ENCODE measurements around the gene POLH.
"Not testable (repeated sequence)": the region's sequence is repeated elsewhere in the genome, so short reads cannot be mapped to it uniquely, and the experiment has no call there.

The POLH gene

GRCh38 chr6:43578748-43579147 lies 2.8 kb downstream of the POLH start:
- DNase-seq = no peak
- Mint-ChIP-seq H3K27ac (peak overlapping the region in 1 of 2 donors; percentile 84), H3K4me3 (no peak overlapping the region), H3K36me3 (ENCODE audit: insufficient read depth) (peaks cover 25% of the 10 kb centered on the region), H3K9me3 (no peaks in the 10 kb centered on the region), H3K27me3 (no peaks in the 10 kb centered on the region), H3K4me1 (ENCODE audit: low read depth in 2 of 2) (peaks cover 30 to 32% of the 10 kb centered on the region in 2 donors)
- no peak for ATAC-seq (replicated peaks)

GRCh38 chr6:43579171-43579570 lies 3.2 kb downstream of the POLH start:
- H3K9me3 Mint-ChIP-seq = no peaks in the 10 kb centered on the region
- ATAC-seq (replicated peaks) (no peak), DNase-seq (no peak)
- peaks cover 31 to 34% of the 10 kb centered on the region in 2 donors for H3K4me1 Mint-ChIP-seq (ENCODE audit: low read depth in 2 of 2)
- peak overlapping the region in 1 of 2 donors; percentile 84 for H3K27ac Mint-ChIP-seq
- H3K4me3 Mint-ChIP-seq = no peak overlapping the region
- peaks cover 29% of the 10 kb centered on the region for H3K36me3 Mint-ChIP-seq (ENCODE audit: insufficient read depth)
- no peaks in the 10 kb centered on the region for H3K27me3 Mint-ChIP-seq

DNA sequence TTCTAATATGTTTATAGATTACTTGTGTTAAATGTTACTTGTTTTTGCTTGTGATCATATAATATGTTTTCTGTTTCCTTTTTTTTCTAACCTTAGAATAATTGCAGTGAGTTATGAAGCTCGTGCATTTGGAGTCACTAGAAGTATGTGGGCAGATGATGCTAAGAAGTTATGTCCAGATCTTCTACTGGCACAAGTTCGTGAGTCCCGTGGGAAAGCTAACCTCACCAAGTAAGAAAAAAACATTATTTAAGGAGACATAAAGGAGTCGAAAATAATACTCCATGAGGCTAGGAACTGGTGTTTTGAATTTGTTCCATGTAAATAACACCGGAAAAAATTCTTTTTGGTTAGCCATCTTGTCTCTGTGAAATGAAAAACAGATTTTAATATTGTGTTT lies 6.9 kb downstream of the POLH start:
- Mint-ChIP-seq H3K4me1 (ENCODE audit: low read depth in 2 of 2) (peaks cover 23 to 26% of the 10 kb centered on the region in 2 donors), H3K27me3 (no peaks in the 10 kb centered on the region), H3K4me3 (no peak overlapping the region), H3K9me3 (no peaks in the 10 kb centered on the region), H3K27ac (peak overlapping the region in 1 of 2 donors; percentile 26), H3K36me3 (ENCODE audit: insufficient read depth) (peaks cover 25% of the 10 kb centered on the region)
- DNase-seq = no peak
- no peak for ATAC-seq (replicated peaks)

DNA sequence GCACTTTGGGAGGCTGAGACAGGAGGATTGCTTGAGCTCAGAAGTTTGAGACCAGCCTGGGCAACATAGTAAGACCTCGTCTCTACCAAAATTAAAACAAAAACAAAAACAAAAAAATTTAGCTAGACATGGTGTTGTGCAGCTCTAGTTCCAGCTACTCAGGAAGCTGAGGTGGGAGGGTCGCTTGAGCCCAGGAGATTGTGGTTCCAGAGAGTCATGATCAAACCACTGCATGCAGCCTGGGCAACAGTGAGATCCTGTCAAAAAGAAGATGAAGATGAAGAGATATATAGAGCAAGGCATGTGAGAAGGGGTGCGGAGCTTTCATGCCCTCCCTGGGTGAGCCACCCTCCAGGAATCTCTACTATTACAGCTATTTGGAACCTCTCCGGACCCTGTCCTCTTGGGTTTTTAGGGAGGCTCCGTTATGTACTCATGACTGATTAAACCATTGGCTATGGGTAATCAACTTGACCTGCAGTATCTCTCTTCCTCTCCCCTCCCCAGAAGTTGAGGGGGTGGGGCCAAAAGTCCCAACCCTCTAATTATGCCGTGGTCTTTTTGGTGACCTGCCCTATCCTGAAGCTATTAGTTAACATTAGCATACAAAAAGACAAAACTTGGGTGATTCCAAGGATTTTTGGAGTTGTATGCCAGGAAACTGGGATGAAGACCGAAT lies 9.0 kb downstream of the POLH start:
- no peaks in the 10 kb centered on the region for H3K9me3 Mint-ChIP-seq
- peak overlapping the region; percentile 20 to 62 for H3K4me3 Mint-ChIP-seq

GRCh38 chr6:43588194-43588593 lies 12.2 kb downstream of the POLH start:
- Mint-ChIP-seq H3K36me3 (ENCODE audit: insufficient read depth) (peaks cover 44% of the 10 kb centered on the region), H3K4me1 (ENCODE audit: low read depth in 2 of 2) (peaks cover 13% of the 10 kb centered on the region in 2 donors), H3K27ac (peak overlapping the region in 1 of 2 donors; percentile 83), H3K9me3 (no peaks in the 10 kb centered on the region), H3K27me3 (no peaks in the 10 kb centered on the region), H3K4me3 (no peak overlapping the region)
- ATAC-seq (replicated peaks) (no peak), DNase-seq (no peak)

More for the DNA sequence above, 9.0 kb downstream of the POLH start:
- Mint-ChIP-seq H3K4me1 (ENCODE audit: low read depth in 2 of 2) (peaks cover 13% of the 10 kb centered on the region in 2 donors), H3K27ac (peak overlapping the region; percentile 84 to 91), H3K27me3 (no peaks in the 10 kb centered on the region), H3K36me3 (ENCODE audit: insufficient read depth) (peaks cover 42% of the 10 kb centered on the region)
- ATAC-seq (replicated peaks) = peak; percentile 80
- DNase-seq = no peak

DNA sequence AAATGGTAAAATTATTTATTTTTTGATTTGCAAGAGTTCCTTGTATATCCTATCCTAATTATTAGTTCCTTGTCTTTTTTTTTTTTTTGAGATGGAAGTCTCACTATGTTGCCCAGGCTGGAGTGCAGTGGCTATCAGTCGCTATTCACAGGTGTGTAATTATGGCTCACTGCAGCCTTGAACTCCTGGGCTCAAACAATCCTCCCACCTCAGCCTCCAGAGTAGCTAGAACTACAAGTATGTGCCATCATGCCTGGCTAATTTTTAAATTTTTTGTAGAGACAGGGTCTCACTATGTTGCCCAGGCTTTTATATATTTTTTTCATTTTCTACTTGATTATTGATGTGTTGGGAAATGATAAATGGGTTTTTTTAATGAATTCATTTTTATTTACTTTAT lies 13.6 kb downstream of the POLH start:
- not testable (repeated sequence) for H3K27ac Mint-ChIP-seq; DNase-seq; H3K9me3 Mint-ChIP-seq; H3K4me1 Mint-ChIP-seq (ENCODE audit: low read depth in 2 of 2); ATAC-seq (replicated peaks); H3K27me3 Mint-ChIP-seq; H3K4me3 Mint-ChIP-seq
- H3K36me3 Mint-ChIP-seq (ENCODE audit: insufficient read depth) = peaks cover 39% of the 10 kb centered on the region

- no peaks in the 10 kb centered on the region for H3K27me3 Mint-ChIP-seq
- no peak for ATAC-seq (replicated peaks)
- peaks cover 45% of the 10 kb centered on the region for H3K36me3 Mint-ChIP-seq (ENCODE audit: insufficient read depth)
- no peak overlapping the region for H3K27ac Mint-ChIP-seq
- no peak overlapping the region for H3K4me3 Mint-ChIP-seq
- H3K4me1 Mint-ChIP-seq (ENCODE audit: low read depth in 2 of 2) = no peaks in the 10 kb centered on the region
- H3K9me3 Mint-ChIP-seq = no peaks in the 10 kb centered on the region
- no peak for DNase-seq
Measured at GRCh38 chr6:43593938-43594337, 18.0 kb downstream of the POLH start.

DNA sequence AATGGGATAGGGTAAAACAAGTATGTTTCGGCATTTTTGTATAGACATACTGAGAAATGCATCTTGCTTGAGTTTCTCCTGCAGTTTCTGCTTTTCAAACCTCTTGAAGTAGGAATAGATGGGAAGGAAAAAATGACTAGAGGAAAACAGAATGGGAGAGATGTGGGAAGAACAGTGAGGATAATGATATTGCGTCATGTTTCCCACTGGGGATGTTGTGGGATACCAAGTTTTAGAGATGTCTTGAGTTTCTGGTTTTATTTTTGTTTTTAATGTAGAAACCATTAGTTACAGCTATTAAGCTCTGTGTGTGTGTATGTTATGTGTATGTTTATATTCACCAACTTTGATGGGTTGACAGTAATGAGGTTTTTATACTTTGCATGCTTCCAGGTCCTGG lies 24.6 kb downstream of the POLH start:
- ATAC-seq (replicated peaks) (no peak), DNase-seq (no peak)
- no peaks in the 10 kb centered on the region for H3K27me3 Mint-ChIP-seq
- no peaks in the 10 kb centered on the region for H3K9me3 Mint-ChIP-seq
- no peaks in the 10 kb centered on the region for H3K4me1 Mint-ChIP-seq (ENCODE audit: low read depth in 2 of 2)
- H3K36me3 Mint-ChIP-seq (ENCODE audit: insufficient read depth) = peaks cover 62% of the 10 kb centered on the region
- H3K27ac Mint-ChIP-seq = no peak overlapping the region
- H3K4me3 Mint-ChIP-seq = no peak overlapping the region

DNA sequence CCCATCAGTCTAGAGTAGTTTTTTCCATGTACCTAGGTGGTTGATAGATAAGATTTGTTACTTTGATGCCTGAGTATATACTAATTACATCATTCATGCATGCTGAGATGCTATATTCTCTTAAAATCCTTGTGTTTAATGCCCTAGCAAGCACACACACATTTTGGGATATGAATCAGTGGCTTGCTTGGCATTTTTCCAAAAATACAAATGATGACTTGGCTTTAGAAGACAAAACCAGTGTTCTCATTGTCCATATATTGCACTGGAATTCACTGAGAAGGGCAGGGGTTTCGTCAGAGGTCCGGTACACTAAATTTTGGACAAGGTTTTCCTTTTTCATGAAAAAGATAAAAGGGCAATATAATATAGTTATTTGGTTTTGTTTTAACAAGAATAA lies 28.2 kb downstream of the POLH start:
- Mint-ChIP-seq H3K27me3 (no peaks in the 10 kb centered on the region), H3K27ac (peak overlapping the region in 1 of 2 donors; percentile 23), H3K36me3 (ENCODE audit: insufficient read depth) (peaks cover 55% of the 10 kb centered on the region), H3K9me3 (no peaks in the 10 kb centered on the region), H3K4me1 (ENCODE audit: low read depth in 2 of 2) (peaks cover 5% of the 10 kb centered on the region in 2 donors), H3K4me3 (no peak overlapping the region)
- DNase-seq (no peak), ATAC-seq (replicated peaks) (no peak)

GRCh38 chr6:43606019-43606418 lies 30.0 kb downstream of the POLH start:
- no peak for DNase-seq
- peaks cover 5% of the 10 kb centered on the region in 2 donors for H3K4me1 Mint-ChIP-seq (ENCODE audit: low read depth in 2 of 2)
- H3K27me3 Mint-ChIP-seq = no peaks in the 10 kb centered on the region
- no peak overlapping the region for H3K27ac Mint-ChIP-seq
- H3K36me3 Mint-ChIP-seq (ENCODE audit: insufficient read depth) = peaks cover 61% of the 10 kb centered on the region
- no peak overlapping the region for H3K4me3 Mint-ChIP-seq
- no peak for ATAC-seq (replicated peaks)
- H3K9me3 Mint-ChIP-seq = no peaks in the 10 kb centered on the region

GRCh38 chr6:43608310-43608763 lies 32.4 kb downstream of the POLH start:
- peak; percentile 44 to 56 (median 48) for DNase-seq
- H3K36me3 Mint-ChIP-seq (ENCODE audit: insufficient read depth) = peaks cover 61% of the 10 kb centered on the region
- H3K4me3 Mint-ChIP-seq = no peak overlapping the region
- peaks cover 5% of the 10 kb centered on the region in 2 donors for H3K4me1 Mint-ChIP-seq (ENCODE audit: low read depth in 2 of 2)
- H3K9me3 Mint-ChIP-seq = no peaks in the 10 kb centered on the region
- H3K27me3 Mint-ChIP-seq = no peaks in the 10 kb centered on the region
- peak; percentile 44 for ATAC-seq (replicated peaks)
- H3K27ac Mint-ChIP-seq = peak overlapping the region in 1 of 2 donors; percentile 33

GRCh38 chr6:43608807-43609206 lies 32.8 kb downstream of the POLH start:
- Mint-ChIP-seq H3K4me3 (no peak overlapping the region), H3K36me3 (ENCODE audit: insufficient read depth) (peaks cover 61% of the 10 kb centered on the region), H3K9me3 (no peaks in the 10 kb centered on the region), H3K27me3 (no peaks in the 10 kb centered on the region), H3K27ac (peak overlapping the region in 1 of 2 donors; percentile 33), H3K4me1 (ENCODE audit: low read depth in 2 of 2) (peaks cover 5% of the 10 kb centered on the region in 2 donors)
- ATAC-seq (replicated peaks) (no peak), DNase-seq (no peak)

DNA sequence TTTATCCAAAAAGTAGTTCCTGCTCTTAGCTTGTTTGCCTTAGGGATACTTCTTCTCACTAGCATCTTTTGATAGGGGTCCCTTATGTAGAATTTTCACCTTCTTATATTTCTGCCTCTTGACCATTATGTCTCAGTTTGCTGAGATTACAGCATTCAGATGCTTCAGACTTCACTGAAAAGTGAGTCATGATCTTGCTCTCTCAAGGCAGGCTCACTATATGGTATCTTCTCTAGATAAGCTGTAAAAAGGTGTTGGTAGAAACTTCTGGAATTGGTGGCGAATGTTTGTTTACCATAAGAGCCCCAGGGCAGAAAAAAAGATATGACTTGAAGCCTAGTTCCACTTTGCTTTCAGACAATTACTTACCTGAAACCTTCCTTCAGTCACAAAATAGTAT lies 33.4 kb downstream of the POLH start:
- ATAC-seq (replicated peaks) (no peak), DNase-seq (no peak)
- Mint-ChIP-seq H3K9me3 (no peaks in the 10 kb centered on the region), H3K4me3 (no peak overlapping the region), H3K27me3 (no peaks in the 10 kb centered on the region), H3K27ac (no peak overlapping the region), H3K36me3 (ENCODE audit: insufficient read depth) (peaks cover 58% of the 10 kb centered on the region), H3K4me1 (ENCODE audit: low read depth in 2 of 2) (peaks cover 5% of the 10 kb centered on the region in 2 donors)

DNA sequence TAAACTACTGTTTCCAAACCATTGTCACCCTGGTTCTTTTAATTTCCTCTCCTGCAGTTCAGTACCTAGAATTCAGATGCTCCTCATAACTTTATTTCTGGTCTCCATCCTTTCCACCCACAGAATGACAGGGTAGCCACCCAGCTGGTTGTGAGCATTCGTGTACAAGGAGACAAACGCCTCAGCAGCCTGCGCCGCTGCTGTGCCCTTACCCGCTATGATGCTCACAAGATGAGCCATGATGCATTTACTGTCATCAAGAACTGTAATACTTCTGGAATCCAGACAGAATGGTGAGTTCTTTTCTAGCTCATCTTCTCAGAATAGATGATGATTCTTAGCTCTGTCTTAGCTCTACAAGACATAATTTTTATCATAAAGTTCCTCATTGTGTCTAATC lies 34.4 kb downstream of the POLH start:
- H3K27me3 Mint-ChIP-seq = no peaks in the 10 kb centered on the region
- DNase-seq (no peak), ATAC-seq (replicated peaks) (no peak)
- H3K36me3 Mint-ChIP-seq (ENCODE audit: insufficient read depth) = peaks cover 48% of the 10 kb centered on the region
- H3K4me1 Mint-ChIP-seq (ENCODE audit: low read depth in 2 of 2) = peaks cover 5% of the 10 kb centered on the region in 2 donors
- no peaks in the 10 kb centered on the region for H3K9me3 Mint-ChIP-seq
- H3K4me3 Mint-ChIP-seq = no peak overlapping the region
- no peak overlapping the region for H3K27ac Mint-ChIP-seq
